ENCODE results near the gene GIPC2.

Gene GIPC2

DNA sequence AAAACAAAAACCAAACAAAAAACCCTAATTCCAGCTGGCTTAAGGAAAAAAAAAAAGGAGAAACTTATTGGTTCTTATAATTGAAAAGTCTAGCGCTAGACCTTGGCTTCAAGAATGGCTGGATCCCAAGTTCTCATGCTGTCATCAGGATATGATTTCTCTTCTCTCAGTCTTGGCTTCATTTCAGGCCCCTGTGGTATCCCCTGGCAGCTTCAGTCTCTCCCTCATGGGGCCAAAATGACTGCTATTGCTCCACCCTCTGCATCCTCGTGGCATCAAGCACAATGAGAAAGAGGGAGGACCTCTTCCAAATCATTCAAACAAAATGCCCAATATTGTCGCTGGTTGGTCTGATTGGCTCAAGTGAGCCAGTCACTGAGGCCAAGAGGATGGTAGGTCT lies 80.7 kb downstream of the GIPC2 start:
- TF ChIP-seq GATA3 (IDR thresholded peaks at IDR 0.05; ENCODE audit: low read depth, low read length): no peak
- no peak for TF ChIP-seq GATA2 (IDR thresholded peaks at IDR 0.05; ENCODE audit: low read depth, low read length)

- TF ChIP-seq GATA3 (IDR thresholded peaks at IDR 0.05; ENCODE audit: low read depth, low read length) (no peak), GATA2 (IDR thresholded peaks at IDR 0.05; ENCODE audit: low read depth, low read length) (no peak)
Measured at GRCh38 chr1:78132174-78132947, 86.6 kb downstream of the GIPC2 start.

GRCh38 chr1:78132948-78133322 lies 87.2 kb downstream of the GIPC2 start:
- TF ChIP-seq GATA3 (IDR thresholded peaks at IDR 0.05; ENCODE audit: low read depth, low read length) (no peak), GATA2 (IDR thresholded peaks at IDR 0.05; ENCODE audit: low read depth, low read length) (no peak)

DNA sequence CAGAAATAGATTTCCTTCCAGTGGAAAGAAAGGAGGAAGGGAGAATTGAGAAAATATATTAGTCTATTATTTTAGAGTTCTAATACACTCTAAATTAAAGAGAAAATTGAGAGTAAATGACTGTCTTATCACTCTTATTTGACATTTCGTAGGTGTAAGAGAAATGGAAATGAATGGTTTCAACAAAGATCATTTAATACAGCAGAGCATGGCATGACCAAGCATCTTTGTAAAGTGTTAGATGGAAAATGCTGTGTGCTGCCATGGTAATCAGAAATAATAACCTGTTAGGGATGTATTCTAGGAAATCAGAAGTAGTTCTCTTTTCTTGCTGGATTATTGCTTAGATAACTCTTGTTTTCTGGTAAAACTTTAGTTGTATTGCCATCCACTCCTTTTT lies 90.9 kb downstream of the GIPC2 start:
- no peak for TF ChIP-seq GATA3 (IDR thresholded peaks at IDR 0.05; ENCODE audit: low read depth, low read length)
- TF ChIP-seq GATA2 (IDR thresholded peaks at IDR 0.05; ENCODE audit: low read depth, low read length): no peak

DNA sequence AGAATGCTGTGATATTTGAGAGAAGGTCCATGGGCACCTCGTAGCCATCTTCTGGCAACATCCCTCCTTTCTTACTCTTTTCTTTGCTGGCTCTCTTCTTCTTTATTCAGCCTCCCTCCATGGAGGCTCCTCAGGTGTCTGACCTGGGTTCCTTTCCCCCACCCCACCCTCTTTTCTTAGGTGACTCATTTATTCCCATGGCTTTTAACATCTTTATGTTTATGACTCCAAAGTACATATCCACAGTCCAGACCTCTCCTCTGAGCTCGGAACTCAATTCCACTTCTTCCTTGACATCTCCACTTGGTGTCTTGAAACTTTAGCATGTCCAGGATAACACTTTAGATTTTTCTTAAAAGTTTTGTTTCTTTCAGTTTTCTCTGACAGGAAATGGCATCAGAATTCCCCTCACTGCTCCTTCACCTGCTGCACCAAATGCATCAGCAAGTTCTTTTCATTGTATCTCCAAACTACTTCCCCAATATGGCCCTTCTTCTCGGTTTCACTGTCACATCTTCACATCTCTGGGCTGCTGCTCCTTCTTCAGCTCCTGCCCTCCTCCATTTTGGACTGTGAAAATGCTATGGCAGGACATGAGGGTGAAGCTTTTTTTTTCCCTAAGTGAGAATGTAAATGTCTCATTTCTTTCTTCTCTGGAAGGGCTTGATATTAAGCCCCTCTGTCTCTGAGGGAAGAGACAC lies 95.9 kb downstream of the GIPC2 start:
- TF ChIP-seq GATA3 (IDR thresholded peaks at IDR 0.05; ENCODE audit: low read depth, low read length) (no peak), GATA2 (IDR thresholded peaks at IDR 0.05; ENCODE audit: low read depth, low read length) (no peak)

- TF ChIP-seq GATA3 (IDR thresholded peaks at IDR 0.05; ENCODE audit: low read depth, low read length) (no peak), GATA2 (IDR thresholded peaks at IDR 0.05; ENCODE audit: low read depth, low read length) (no peak)
Measured at GRCh38 chr1:78142736-78143135, 97.0 kb downstream of the GIPC2 start.

DNA sequence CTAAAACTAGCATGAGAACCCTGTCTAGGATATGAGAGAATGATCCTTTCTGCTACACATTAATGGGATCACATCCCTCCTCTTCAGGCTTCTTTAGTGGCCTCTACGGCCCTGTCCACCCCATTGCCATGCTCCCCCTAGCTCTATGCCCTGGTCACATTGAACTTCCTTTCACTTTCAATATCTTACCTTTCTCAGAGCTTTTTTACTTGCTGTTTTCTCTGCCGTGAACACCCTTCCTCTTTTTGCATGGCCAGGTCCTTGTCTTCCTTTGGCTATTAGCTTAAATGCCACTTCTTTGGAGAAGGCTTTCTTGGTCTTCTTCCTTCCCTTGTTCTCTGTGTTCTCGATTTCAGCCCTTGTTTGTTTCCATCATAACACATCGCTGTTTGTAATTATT lies 97.4 kb downstream of the GIPC2 start:
- TF ChIP-seq GATA3 (IDR thresholded peaks at IDR 0.05; ENCODE audit: low read depth, low read length) (no peak), GATA2 (IDR thresholded peaks at IDR 0.05; ENCODE audit: low read depth, low read length) (no peak)

GRCh38 chr1:78143673-78144072 lies 97.9 kb downstream of the GIPC2 start:
- TF ChIP-seq GATA2 (IDR thresholded peaks at IDR 0.05; ENCODE audit: low read depth, low read length) (no peak), GATA3 (IDR thresholded peaks at IDR 0.05; ENCODE audit: low read depth, low read length) (no peak)

DNA sequence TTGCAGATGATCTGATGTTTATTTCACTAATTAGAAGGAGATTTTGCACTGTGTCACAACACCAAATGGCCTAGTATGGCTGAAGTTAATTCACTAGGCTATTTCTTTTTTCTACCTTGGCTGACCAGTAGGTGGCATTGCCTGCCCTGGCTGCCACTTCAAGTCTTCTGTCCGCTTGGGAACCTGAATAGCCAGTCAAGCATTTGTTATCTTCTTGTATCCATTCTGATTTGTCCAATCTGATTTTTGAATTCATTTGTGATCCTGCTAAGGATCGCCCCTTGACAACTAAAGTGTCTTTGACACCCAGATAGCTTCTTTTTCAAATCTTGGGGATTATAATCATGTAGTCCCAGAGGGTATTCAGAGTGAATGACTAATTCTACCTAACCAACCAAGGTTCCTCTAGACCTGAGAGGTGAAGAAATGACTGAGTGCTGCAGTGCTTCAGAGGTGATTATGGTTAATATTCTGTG lies 99.4 kb downstream of the GIPC2 start:
- TF ChIP-seq GATA3 (IDR thresholded peaks at IDR 0.05; ENCODE audit: low read depth, low read length) (no peak), GATA2 (IDR thresholded peaks at IDR 0.05; ENCODE audit: low read depth, low read length) (peak; percentile 36; the same call in 1 of the 2 replicates)

DNA sequence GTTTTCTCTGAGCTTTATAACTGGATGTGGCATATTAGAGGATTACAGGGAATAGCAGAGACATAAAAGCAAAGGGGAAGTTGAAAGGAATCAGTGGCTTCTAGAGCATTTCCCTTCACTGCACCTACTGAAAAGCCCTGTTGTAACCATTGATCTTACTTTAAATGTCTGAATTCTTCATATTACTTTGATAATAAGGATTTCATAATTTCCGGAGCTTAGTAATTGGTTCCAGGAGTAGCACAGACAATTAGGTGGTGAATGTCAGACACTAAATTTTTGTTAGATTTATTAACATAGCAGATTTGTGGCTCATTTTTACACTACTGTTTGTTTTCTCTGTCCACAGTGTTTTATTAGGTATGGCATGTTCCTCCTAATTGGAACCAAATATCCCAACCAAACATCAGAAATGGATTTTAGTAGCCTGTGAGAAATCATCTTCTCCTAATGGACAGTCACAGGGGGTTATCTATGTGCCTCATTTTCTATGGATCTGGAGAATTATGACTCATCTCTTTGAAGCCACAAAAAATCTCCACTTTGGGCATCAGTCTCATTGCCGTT lies 100.5 kb downstream of the GIPC2 start:
- TF ChIP-seq GATA3 (IDR thresholded peaks at IDR 0.05; ENCODE audit: low read depth, low read length): no peak
- 0 out of 2 replicates have a peak, but pooled peaks have one; percentile 16 for TF ChIP-seq GATA2 (IDR thresholded peaks at IDR 0.05; ENCODE audit: low read depth, low read length)

DNA sequence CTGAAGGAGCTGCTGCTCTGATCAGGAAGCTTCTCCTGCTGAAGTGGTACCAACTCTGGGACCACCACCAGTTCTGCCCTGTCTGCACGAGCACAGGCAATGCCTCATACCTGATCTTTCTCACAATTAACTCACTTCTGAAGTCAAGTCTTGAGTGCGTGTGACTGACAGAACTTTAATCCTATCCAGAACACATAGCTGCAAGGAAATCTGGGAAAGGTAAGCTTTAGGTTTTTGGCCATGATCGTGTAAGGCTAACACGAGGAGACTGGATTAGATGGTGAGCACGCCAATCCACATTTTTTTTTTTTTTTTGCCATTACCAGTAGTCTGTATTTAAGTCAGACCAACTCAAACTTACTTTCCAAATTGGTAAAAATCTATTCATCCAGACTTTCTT lies 101.3 kb downstream of the GIPC2 start:
- no peak for TF ChIP-seq GATA3 (IDR thresholded peaks at IDR 0.05; ENCODE audit: low read depth, low read length)
- TF ChIP-seq GATA2 (IDR thresholded peaks at IDR 0.05; ENCODE audit: low read depth, low read length): no peak

DNA sequence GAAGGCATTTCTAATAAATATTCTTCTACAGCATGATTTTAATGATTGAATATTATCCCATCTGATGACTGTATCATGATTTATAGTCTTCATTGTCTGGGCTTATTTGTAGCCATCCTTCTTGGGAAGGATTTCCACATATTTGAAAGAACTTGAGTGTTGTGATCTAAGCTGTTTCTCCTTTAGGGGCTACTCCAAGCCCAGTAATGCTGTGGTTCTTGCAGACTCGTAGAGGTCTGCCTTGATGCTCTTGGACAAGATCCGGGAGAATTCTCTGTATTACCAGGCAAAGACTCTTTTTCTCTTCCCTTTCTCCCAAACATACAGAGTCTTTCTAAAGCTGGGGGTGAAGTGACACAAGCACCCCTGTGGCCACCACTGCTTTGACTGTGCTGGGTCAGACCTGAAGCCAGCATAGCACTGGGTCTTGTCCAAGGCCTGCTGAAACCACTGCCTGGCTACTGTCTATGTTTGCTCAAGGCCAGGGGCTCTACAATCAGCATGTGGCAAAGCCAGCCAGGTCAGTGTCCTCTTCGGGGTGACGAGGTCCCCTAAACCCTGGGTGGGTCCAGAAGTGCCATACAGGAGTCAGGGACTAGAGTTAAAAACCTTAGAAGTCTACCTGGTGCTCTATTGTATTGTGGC lies 107.4 kb downstream of the GIPC2 start:
- TF ChIP-seq GATA2 (IDR thresholded peaks at IDR 0.05; ENCODE audit: low read depth, low read length): no peak
- TF ChIP-seq GATA3 (IDR thresholded peaks at IDR 0.05; ENCODE audit: low read depth, low read length): no peak

- TF ChIP-seq GATA3 (IDR thresholded peaks at IDR 0.05; ENCODE audit: low read depth, low read length): no peak
Measured at GRCh38 chr1:78155121-78155520, 109.4 kb downstream of the GIPC2 start.

GRCh38 chr1:78156805-78157521 lies 111.2 kb downstream of the GIPC2 start:
- no peak for TF ChIP-seq GATA2 (IDR thresholded peaks at IDR 0.05; ENCODE audit: low read depth, low read length)

Measured in SH-SY5Y (cell line).